ENCODE results near the gene VCAN.

VCAN gene

DNA sequence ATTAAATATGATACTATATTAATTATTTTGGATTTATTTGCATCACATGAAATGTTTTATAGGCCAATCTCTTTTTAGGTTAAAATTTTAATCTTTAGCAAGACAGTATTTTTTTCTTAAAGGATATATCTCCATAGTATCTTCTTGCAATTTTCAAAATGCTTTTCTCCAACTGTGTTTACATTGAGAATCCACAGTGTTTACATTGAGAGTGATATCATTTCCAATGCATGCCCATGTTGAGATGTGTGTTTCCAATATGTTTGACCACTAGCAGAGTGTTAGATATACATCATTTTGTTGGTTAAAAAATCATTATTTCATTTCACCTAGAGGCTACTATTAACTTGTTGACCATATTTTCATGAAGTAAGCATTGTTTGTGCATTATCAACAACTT, 17.3 kb downstream of the VCAN start:
- peaks cover 53 to 58% of the 10 kb centered on the region in 2 experiments for H3K36me3 ChIP-seq (ENCODE audit: control insufficient read depth in 2 of 2, insufficient read depth in 1 of 2, low read length in 2 of 2)
- TF ChIP-seq EGR2 (tag by site-specific recombination; IDR thresholded peaks at IDR 0.05; ENCODE audit: low read depth) (no peak), ZNF701 (tag by site-specific recombination; IDR thresholded peaks at IDR 0.05) (no peak), ZNF324 (tag by site-specific recombination; IDR thresholded peaks at IDR 0.05) (no peak), ZBTB1 (tag by site-specific recombination; IDR thresholded peaks at IDR 0.05) (no peak)
- no peaks in the 10 kb centered on the region for H3K9me3 ChIP-seq (ENCODE audit: control insufficient read depth, insufficient read depth, low read depth, low read length)
- H3K4me1 ChIP-seq (ENCODE audit: control insufficient read depth, insufficient read depth, low read length) = peaks cover 4% of the 10 kb centered on the region; the same call in 1 of the 2 replicates
- ChIA-PET CTCF (interaction anchor here (1.2 kb wide), 1 partner anchor 16 kb away, joined by 6 read pairs; no protein-coding TSS in a partner anchor), POLR2A (interaction anchor here (1.9 kb wide), 1 partner anchor 17 kb away, joined by 5 read pairs; the partner anchor contains the start of gene VCAN)
- no peak overlapping the region for H3K27ac ChIP-seq (ENCODE audit: extremely low read depth, low read depth, low read length)
- H3K4me3 ChIP-seq (ENCODE audit: low read depth, low read length) = no peak overlapping the region

DNA sequence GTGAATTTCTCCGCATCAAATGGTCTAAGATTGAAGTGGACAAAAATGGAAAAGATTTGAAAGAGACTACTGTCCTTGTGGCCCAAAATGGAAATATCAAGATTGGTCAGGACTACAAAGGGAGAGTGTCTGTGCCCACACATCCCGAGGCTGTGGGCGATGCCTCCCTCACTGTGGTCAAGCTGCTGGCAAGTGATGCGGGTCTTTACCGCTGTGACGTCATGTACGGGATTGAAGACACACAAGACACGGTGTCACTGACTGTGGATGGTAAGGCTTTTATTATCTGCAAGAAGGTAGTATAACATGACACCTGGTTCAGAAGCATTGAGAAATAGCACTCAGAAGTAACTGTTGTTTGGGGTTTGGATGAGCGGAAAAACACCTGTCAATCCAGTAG, 18.7 kb downstream of the VCAN start:
- ChIA-PET POLR2A (no interaction called here), CTCF (no interaction called here)
- Histone ChIP-seq H3K9me3 (ENCODE audit: control insufficient read depth, insufficient read depth, low read depth, low read length) (no peaks in the 10 kb centered on the region), H3K4me1 (ENCODE audit: control insufficient read depth, insufficient read depth, low read length) (peaks cover 4% of the 10 kb centered on the region; the same call in 1 of the 2 replicates), H3K27ac (ENCODE audit: extremely low read depth, low read depth, low read length) (no peak overlapping the region), H3K4me3 (ENCODE audit: low read depth, low read length) (no peak overlapping the region), H3K36me3 (ENCODE audit: control insufficient read depth in 2 of 2, insufficient read depth in 1 of 2, low read length in 2 of 2) (peaks cover 44 to 51% of the 10 kb centered on the region in 2 experiments)
- TF ChIP-seq, protein P1, sequence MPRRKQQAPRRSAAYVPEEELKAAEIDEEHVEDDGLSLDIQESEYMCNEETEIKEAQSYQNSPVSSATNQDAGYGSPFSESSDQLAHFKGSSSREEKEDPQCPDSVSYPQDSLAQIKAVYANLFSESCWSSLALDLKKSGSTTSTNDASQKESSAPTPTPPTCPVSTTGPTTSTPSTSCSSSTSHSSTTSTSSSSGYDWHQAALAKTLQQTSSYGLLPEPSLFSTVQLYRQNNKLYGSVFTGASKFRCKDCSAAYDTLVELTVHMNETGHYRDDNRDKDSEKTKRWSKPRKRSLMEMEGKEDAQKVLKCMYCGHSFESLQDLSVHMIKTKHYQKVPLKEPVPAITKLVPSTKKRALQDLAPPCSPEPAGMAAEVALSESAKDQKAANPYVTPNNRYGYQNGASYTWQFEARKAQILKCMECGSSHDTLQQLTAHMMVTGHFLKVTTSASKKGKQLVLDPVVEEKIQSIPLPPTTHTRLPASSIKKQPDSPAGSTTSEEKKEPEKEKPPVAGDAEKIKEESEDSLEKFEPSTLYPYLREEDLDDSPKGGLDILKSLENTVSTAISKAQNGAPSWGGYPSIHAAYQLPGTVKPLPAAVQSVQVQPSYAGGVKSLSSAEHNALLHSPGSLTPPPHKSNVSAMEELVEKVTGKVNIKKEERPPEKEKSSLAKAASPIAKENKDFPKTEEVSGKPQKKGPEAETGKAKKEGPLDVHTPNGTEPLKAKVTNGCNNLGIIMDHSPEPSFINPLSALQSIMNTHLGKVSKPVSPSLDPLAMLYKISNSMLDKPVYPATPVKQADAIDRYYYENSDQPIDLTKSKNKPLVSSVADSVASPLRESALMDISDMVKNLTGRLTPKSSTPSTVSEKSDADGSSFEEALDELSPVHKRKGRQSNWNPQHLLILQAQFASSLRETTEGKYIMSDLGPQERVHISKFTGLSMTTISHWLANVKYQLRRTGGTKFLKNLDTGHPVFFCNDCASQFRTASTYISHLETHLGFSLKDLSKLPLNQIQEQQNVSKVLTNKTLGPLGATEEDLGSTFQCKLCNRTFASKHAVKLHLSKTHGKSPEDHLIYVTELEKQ (tag by site-specific recombination; IDR thresholded peaks at IDR 0.05; ENCODE audit: borderline replicate concordance) = no peak
- no peak for TF ChIP-seq ZNF549 (tag by site-specific recombination; IDR thresholded peaks at IDR 0.05)
- TF ChIP-seq ZNF529 (tag by site-specific recombination; IDR thresholded peaks at IDR 0.05; ENCODE audit: insufficient replicate concordance) = no peak
- no peak for TF ChIP-seq ZNF785 (tag by site-specific recombination; IDR thresholded peaks at IDR 0.05)
- no peak for TF ChIP-seq ZNF677 (tag by site-specific recombination; IDR thresholded peaks at IDR 0.05)
- no peak for TF ChIP-seq RBAK (tag by site-specific recombination; IDR thresholded peaks at IDR 0.05)
- TF ChIP-seq, protein P2, sequence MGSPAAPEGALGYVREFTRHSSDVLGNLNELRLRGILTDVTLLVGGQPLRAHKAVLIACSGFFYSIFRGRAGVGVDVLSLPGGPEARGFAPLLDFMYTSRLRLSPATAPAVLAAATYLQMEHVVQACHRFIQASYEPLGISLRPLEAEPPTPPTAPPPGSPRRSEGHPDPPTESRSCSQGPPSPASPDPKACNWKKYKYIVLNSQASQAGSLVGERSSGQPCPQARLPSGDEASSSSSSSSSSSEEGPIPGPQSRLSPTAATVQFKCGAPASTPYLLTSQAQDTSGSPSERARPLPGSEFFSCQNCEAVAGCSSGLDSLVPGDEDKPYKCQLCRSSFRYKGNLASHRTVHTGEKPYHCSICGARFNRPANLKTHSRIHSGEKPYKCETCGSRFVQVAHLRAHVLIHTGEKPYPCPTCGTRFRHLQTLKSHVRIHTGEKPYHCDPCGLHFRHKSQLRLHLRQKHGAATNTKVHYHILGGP (tag by site-specific recombination; IDR thresholded peaks at IDR 0.05) = no peak
- TF ChIP-seq KLF1 (tag by site-specific recombination; IDR thresholded peaks at IDR 0.05) = no peak
- TF ChIP-seq SP2 (tag by site-specific recombination; IDR thresholded peaks at IDR 0.05) = no peak
- no peak for TF ChIP-seq ZNF596 (tag by site-specific recombination; IDR thresholded peaks at IDR 0.05)
- TF ChIP-seq ZNF302 (tag by site-specific recombination; IDR thresholded peaks at IDR 0.05; ENCODE audit: low read depth) = no peak
- TF ChIP-seq HOXD13 (CRISPR knock-in tag; IDR thresholded peaks at IDR 0.05; ENCODE audit: borderline replicate concordance) = no peak

DNA sequence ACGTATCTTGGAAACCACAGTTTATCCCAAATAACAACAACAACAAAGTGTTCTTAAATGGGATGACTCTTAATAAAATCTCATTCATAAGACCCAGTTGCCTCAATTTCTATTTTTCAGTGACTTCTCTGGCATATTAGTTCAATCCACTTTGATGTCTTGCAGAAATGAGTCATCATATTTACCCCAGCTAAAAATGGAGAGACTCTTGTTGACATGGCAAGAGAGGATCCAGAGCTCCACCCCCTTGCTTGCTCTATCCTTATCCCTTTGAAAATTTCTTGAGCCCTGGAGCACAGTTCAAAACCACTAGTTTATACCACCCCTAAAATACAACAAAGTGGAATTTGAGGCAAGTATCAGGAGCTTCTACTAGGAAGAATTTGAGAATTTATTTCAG, 20.8 kb downstream of the VCAN start:
- Histone ChIP-seq H3K36me3 (ENCODE audit: control insufficient read depth in 2 of 2, insufficient read depth in 1 of 2, low read length in 2 of 2) (peaks cover 41 to 54% of the 10 kb centered on the region in 2 experiments), H3K9me3 (ENCODE audit: control insufficient read depth, insufficient read depth, low read depth, low read length) (no peaks in the 10 kb centered on the region; the same call in 1 of the 2 replicates), H3K4me3 (ENCODE audit: low read depth, low read length) (no peak overlapping the region), H3K27ac (ENCODE audit: extremely low read depth, low read depth, low read length) (no peak overlapping the region), H3K4me1 (ENCODE audit: control insufficient read depth, insufficient read depth, low read length) (peaks cover 4% of the 10 kb centered on the region; the same call in 1 of the 2 replicates)
- TF ChIP-seq GFI1B (tag by site-specific recombination; IDR thresholded peaks at IDR 0.05) (no peak), ZNF155 (tag by site-specific recombination; IDR thresholded peaks at IDR 0.05) (no peak)
- CTCF ChIA-PET = no interaction called here
- POLR2A ChIA-PET = no interaction called here

Data from HEK293 (cell line).